GM23248 (cell line): ENCODE data around the gene PTPRN2.

Experiments
- EZH2 ChIP-seq: fragments of 200-600 bp; sonication (generic); IDR thresholded peaks from 2 replicates; pipeline ENCODE4 v1.6.1; 2018; ENCODE audit warnings: antibody characterized with exemption, mild to moderate bottlenecking; ENCODE audit not compliant: insufficient read depth, poor library complexity, severe bottlenecking
- EZH2phosphoT487 ChIP-seq: fragments of 200-600 bp; sonication (generic); IDR thresholded peaks from 2 replicates; pipeline ENCODE4 v1.6.1; 2018; ENCODE audit warnings: antibody characterized with exemption, moderate library complexity, mild to moderate bottlenecking, low read depth; ENCODE audit not compliant: insufficient read depth

- TF ChIP-seq EZH2 (no peak), EZH2phosphoT487 (no peak)
Observed at GRCh38 chr7:158567153-158567603, 20.4 kb downstream of the PTPRN2 start.
